ENCODE measurements around the gene SPOCK1. TPM values are rescaled to one million over a fixed set of nuclear protein-coding genes. Genes with fewer than 3 reads are reported as not detected.

Gene SPOCK1
- total and polyA plus RNA-seq, 2 experiments from 2014 or later: 5.6 to 10.1 TPM

- no peaks in the 10 kb centered on the region for H3K9me3 ChIP-seq (ENCODE audit: low read depth)
- WGBS (ENCODE audit: low lambda C conversion rate, missing lambda C conversion rate): 96% methylated on average over 2 of the region's 2 CpGs
- no peaks in the 10 kb centered on the region for H3K27me3 ChIP-seq
- no peak overlapping the region for H3K4me2 ChIP-seq
- no peaks in the 10 kb centered on the region for H3K79me2 ChIP-seq
- no peak overlapping the region for H3K4me3 ChIP-seq
- H2AFZ ChIP-seq: no peak overlapping the region
- no peaks in the 10 kb centered on the region for H3K36me3 ChIP-seq (replicated peaks; ENCODE audit: insufficient read depth, low read depth)
- no peaks in the 10 kb centered on the region for H3K9me2 ChIP-seq (replicated peaks; ENCODE audit: insufficient read depth)
- peaks cover 8% of the 10 kb centered on the region for H3K4me1 ChIP-seq (ENCODE audit: insufficient read depth)
- H3K27ac ChIP-seq: no peak overlapping the region
- TF ChIP-seq EZH2phosphoT487 (IDR thresholded peaks at IDR 0.05; ENCODE audit: low read depth, severe bottlenecking, unreplicated experiment): no peak
- no peak for TF ChIP-seq EZH2 (IDR thresholded peaks at IDR 0.05; ENCODE audit: borderline replicate concordance)
- TF ChIP-seq CTCF (IDR thresholded peaks at IDR 0.05; ENCODE audit: poor library complexity): no peak
- DNase-seq (ENCODE audit: low spot score): no peak
- no peaks in the 10 kb centered on the region for H4K20me1 ChIP-seq (ENCODE audit: insufficient read depth, poor library complexity, severe bottlenecking)
Measured at GRCh38 chr5:137309290-137309689, 189.8 kb downstream of the SPOCK1 start.

GRCh38 chr5:137308311-137308710 lies 190.8 kb downstream of the SPOCK1 start:
- Histone ChIP-seq H3K27ac (no peak overlapping the region), H3K9me2 (replicated peaks; ENCODE audit: insufficient read depth) (no peaks in the 10 kb centered on the region), H3K4me2 (no peak overlapping the region), H3K36me3 (replicated peaks; ENCODE audit: insufficient read depth, low read depth) (no peaks in the 10 kb centered on the region), H3K79me2 (no peaks in the 10 kb centered on the region), H2AFZ (no peak overlapping the region), H3K27me3 (no peaks in the 10 kb centered on the region), H4K20me1 (ENCODE audit: insufficient read depth, poor library complexity, severe bottlenecking) (no peaks in the 10 kb centered on the region), H3K4me3 (no peak overlapping the region), H3K4me1 (ENCODE audit: insufficient read depth) (peaks cover 8% of the 10 kb centered on the region), H3K9me3 (ENCODE audit: low read depth) (no peaks in the 10 kb centered on the region)
- WGBS (ENCODE audit: low lambda C conversion rate, missing lambda C conversion rate): 80% methylated on average over 3 of the region's 3 CpGs
- DNase-seq (ENCODE audit: low spot score): no peak
- TF ChIP-seq EZH2phosphoT487 (IDR thresholded peaks at IDR 0.05; ENCODE audit: low read depth, severe bottlenecking, unreplicated experiment): no peak
- no peak for TF ChIP-seq CTCF (IDR thresholded peaks at IDR 0.05; ENCODE audit: poor library complexity)
- no peak for TF ChIP-seq EZH2 (IDR thresholded peaks at IDR 0.05; ENCODE audit: borderline replicate concordance)

- no peaks in the 10 kb centered on the region for H3K79me2 ChIP-seq
- TF ChIP-seq EZH2 (IDR thresholded peaks at IDR 0.05; ENCODE audit: borderline replicate concordance): no peak
- no peak for TF ChIP-seq CTCF (IDR thresholded peaks at IDR 0.05; ENCODE audit: poor library complexity)
- H4K20me1 ChIP-seq (ENCODE audit: insufficient read depth, poor library complexity, severe bottlenecking): no peaks in the 10 kb centered on the region
- no peak overlapping the region for H2AFZ ChIP-seq
- H3K4me3 ChIP-seq: no peak overlapping the region
- 58% methylated on average over 3 of the region's 3 CpGs for WGBS (ENCODE audit: low lambda C conversion rate, missing lambda C conversion rate)
- no peaks in the 10 kb centered on the region for H3K9me3 ChIP-seq (ENCODE audit: low read depth)
- no peaks in the 10 kb centered on the region for H3K27me3 ChIP-seq
- no peaks in the 10 kb centered on the region for H3K36me3 ChIP-seq (replicated peaks; ENCODE audit: insufficient read depth, low read depth)
- H3K9me2 ChIP-seq (replicated peaks; ENCODE audit: insufficient read depth): no peaks in the 10 kb centered on the region
- DNase-seq (ENCODE audit: low spot score): no peak
- H3K4me1 ChIP-seq (ENCODE audit: insufficient read depth): peaks cover 8% of the 10 kb centered on the region
- H3K4me2 ChIP-seq: no peak overlapping the region
- H3K27ac ChIP-seq: no peak overlapping the region
Measured at GRCh38 chr5:137306903-137307302, 192.2 kb downstream of the SPOCK1 start.

Measured in hepatocyte (in vitro differentiated cells).